HG02763 (cell line): Measurements from ENCODE around the gene ARPC1B.
"Not testable (repeated sequence)": the region's sequence is repeated elsewhere in the genome, so short reads cannot be mapped to it uniquely, and the experiment has no call there.

Experiments used
- ATAC-seq: cut with Tn5 transposase; IDR thresholded peaks from one replicate; pipeline ENCODE4 v1.9.1; 2021; ENCODE audit warnings: mild to moderate bottlenecking, moderate library complexity; ENCODE audit not compliant: unreplicated experiment

Gene ARPC1B

GRCh38 chr7:99366646-99367045 is 7.9 kb upstream of the ARPC1B start:
- ATAC-seq: no peak

- ATAC-seq: no peak
Measured at GRCh38 chr7:99368750-99369389, 5.7 kb upstream of the ARPC1B start.

GRCh38 chr7:99369767-99370391 is 4.7 kb upstream of the ARPC1B start:
- ATAC-seq: no peak

- no peak for ATAC-seq
Measured at GRCh38 chr7:99371376-99371920, 3.1 kb upstream of the ARPC1B start.

GRCh38 chr7:99372275-99373090 is 2.0 kb upstream of the ARPC1B start:
- no peak for ATAC-seq

- ATAC-seq: no peak
Measured at GRCh38 chr7:99373091-99374066, 1.2 kb upstream of the ARPC1B start.

- peak; percentile 42 for ATAC-seq
Measured at GRCh38 chr7:99375070-99375807, 709 bp downstream of the ARPC1B start.

GRCh38 chr7:99379043-99379577 is 4.6 kb downstream of the ARPC1B start:
- ATAC-seq: no peak

GRCh38 chr7:99379693-99380031 is 5.1 kb downstream of the ARPC1B start:
- ATAC-seq: not testable (repeated sequence)

GRCh38 chr7:99380032-99380822 is 5.7 kb downstream of the ARPC1B start:
- peak; percentile 40 for ATAC-seq

GRCh38 chr7:99380823-99381663 is 6.5 kb downstream of the ARPC1B start:
- peak; percentile 70 for ATAC-seq

GRCh38 chr7:99381664-99382075 is 7.1 kb downstream of the ARPC1B start:
- no peak for ATAC-seq

- ATAC-seq: no peak
Measured at GRCh38 chr7:99383203-99383602, 8.7 kb downstream of the ARPC1B start.

- no peak for ATAC-seq
Measured at GRCh38 chr7:99383791-99384370, 9.4 kb downstream of the ARPC1B start.

- no peak for ATAC-seq
Measured at GRCh38 chr7:99384523-99384922, 10.0 kb downstream of the ARPC1B start.

GRCh38 chr7:99385564-99385963 is 11.0 kb downstream of the ARPC1B start:
- no peak for ATAC-seq

- ATAC-seq: no peak
Measured at GRCh38 chr7:99386584-99387238, 12.2 kb downstream of the ARPC1B start.
